GM21381 (cell line): Measurements from ENCODE around the gene FARP1.

Experiments used
- ATAC-seq: cut with Tn5 transposase; IDR thresholded peaks from one replicate; pipeline ENCODE4 v1.9.1; 2021; ENCODE audit warnings: mild to moderate bottlenecking, moderate library complexity; ENCODE audit not compliant: unreplicated experiment

Gene FARP1

DNA sequence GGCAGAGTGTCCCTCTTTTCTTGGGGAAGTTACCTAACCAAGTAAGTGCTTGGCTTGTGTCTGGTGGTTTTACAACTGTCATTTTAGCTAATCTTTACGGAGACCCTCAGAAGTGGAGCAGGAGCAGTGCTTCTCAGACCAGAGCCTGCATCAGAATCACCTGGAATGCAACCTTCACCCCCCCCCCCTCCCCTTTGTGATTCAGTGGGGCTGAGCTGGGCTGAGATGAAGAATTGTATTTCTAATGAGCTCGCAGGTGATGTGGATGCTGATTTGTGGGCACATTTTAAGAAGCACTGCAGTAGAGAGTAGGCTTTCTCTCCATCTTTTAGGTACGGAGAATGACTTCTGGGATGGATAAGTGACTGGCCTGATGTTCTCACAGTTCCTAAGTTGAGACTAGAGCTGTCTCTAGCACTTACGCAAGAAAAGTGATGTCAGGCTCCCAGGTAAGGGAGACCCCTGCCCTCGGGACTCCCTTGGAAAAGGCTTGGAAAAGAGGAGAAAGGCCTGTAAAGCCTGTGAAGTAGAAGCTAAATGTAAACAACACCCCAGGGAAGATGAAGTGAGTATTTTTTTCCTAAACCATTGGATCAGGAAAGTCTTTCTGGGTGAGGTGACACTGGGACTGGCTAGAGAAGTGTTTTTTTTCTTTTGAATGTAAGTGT, 57.5 kb downstream of the FARP1 start:
- no peak for ATAC-seq

DNA sequence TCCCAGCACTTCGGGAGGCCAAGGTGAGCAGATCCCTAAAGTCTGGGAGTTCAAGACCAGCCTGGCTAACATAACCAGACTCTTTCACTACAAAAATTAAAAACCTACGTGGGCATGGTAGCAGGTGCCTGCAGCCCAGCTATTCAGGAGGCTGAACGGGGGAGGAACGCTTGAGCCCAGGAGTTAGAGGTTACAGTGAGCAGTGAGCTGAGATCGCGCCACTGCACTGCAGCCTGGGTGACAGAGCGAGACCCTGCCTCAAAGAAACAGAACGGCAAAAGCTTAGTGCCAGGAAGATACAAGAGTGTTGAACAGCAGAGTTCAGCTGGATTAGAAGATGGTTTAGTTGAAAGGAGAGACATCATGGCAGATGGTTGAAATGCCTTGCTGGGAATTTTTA, 58.3 kb downstream of the FARP1 start:
- no peak for ATAC-seq

DNA sequence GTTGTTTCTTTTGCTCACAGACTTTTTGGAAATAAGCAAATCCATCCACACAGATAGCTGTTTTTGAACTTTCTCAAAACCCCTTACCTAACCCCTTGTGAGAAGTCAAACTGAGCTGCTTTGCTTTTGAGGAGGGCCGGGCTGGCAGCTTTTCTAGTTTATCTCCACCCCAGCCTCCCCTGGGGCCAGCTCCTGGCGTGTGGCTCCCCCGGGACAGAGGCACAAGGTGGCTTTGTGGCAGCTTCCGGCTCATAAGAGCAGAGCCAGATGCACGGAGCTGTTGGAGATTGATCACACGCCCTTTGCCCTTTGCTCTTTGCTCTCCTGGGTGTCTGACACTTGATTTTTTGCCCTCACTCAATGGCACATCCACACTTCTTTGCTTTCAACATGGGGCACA, 59.1 kb downstream of the FARP1 start:
- no peak for ATAC-seq

DNA sequence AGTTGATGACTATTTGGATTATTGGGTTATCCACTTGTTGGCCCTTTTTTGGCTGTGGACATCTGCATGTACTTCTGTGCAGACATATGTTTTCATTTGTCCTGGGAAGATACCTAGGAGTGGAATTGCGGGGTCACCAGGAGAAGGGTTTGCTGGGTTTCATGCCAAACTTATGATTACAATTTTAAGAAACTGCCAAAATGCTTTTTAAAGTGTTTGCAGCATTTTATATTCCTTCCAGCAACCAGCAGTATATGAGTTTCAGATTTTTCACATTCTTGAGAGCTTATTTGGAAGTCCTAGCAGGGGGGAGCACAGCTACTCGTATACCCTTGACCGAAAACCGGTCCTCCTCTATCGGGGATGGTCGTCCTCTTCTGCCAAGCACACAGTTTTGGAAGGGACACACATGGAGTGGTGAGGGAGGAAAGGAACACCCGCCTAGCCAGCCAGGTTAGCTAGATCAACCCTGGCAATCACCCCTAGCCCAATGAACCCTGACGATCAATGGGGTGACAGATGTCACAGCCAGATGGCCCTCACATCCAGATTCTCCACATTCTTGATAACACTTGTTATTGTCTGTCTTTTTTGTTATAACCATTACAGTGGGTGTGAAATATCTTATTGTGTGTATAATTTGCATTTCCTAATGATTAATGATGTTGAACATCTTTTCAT, 60.9 kb downstream of the FARP1 start:
- no peak for ATAC-seq

DNA sequence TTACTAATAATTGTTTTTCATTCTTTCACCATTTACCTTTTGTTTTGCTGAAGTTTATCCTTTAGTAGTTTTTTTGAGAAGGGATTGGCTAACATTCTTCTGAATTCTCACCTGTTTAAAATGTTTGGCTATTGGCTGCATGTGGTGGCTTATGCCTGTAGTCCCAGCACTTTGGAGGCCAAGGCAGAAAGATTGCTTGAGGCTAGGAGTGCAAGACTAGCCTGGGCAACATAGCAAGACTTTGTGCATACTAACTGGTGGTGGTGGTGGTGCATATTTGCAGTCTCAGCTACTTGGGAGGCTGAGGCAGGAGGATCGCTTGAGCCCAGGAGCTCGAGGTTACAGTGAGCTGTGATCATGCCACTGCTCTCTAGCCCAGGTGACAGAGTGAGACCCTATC, 61.7 kb downstream of the FARP1 start:
- ATAC-seq, result no peak

DNA sequence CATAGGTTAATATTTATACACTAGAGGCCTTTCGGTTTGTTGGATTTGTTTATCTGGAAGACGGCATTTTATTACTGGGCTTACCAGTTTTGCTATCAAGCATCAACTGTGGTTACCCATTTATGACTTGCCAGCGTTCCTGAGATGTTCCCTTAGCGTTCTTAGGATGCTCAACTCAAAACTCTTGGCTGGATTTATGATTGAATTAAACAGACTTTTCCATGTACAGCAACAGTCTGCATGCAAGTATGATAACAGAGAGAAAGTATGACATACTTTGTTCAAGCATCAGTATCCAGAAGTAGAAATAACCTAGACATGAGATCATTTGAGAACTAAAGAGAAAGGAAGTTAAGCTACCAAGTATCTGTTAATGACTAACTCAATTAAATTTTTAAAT, 64.1 kb downstream of the FARP1 start:
- no peak for ATAC-seq

DNA sequence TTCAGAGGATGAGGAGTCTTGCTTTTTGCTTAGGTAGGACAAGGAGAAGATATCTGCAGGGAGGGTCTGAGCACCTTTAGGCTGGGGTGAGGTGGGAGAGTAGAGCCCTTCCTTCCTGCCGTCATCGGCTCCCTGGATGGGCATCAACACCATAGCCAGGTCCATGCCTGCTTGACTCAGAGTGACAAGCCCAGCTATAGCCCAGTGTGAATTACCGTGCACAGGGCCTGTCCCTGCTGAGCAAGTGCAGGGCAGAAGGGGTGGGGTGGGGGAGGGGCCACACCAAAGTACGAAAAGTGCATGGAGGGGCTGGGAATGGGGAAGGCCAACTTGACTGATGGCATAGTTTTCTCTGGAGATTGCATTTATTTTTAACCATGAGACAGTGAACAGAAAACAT, 64.5 kb downstream of the FARP1 start:
- no peak for ATAC-seq

DNA sequence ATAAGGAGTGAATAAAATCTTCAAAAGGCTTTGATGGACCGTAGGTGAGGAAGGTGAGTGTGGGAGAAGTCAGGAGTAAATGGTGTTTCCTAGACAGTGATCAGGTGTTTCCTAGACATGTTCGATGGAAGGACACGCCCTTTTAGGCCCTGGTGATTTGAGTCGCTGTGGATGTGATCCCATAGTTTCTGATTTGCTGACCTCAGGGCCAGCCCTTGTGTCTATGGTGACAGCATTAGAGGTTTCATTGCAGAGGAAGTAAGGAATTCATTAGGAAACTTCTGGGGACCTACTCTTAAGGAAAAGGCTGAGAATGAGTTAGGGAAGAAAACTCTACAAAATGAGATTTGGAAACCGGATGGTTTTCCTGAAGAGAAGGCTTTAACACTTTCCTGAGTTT, 65.7 kb downstream of the FARP1 start:
- no peak for ATAC-seq

DNA sequence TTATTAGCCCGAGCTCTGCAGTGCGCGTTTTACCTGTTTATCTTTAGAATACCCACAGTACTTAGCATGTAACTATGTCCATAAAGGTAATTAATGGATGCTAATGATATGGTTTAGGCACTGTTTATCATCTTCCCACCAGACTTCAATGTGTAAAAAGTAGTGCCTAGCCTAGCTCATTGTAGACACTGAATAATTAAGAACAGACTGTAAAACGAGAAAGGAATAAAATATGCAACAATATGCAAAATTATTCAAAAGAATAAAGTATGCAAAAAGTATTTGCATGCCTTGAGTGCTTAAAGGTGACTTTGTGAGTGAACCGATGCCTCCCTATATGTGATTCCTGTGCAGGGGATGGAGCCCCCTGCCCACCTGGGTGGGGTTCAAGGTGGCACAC, 69.9 kb downstream of the FARP1 start:
- ATAC-seq, result no peak

DNA sequence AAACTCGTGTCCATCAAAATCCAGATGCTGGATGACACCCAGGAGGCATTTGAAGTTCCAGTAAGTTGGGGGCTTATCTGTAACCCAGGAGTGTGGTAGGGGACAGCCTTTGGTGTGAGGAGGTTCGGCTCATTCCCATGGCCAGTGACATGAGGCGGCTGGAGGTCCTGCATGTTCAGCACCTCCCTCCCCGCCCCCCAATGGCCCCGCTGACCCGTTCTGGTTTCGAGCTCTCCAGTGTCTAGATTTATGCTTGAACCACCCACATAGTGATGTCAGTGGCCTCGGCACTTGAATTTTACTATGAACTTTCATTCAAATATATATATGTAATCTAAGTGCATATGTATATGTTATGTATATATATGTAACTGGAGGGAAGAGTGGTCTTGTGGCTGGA, 70.5 kb downstream of the FARP1 start:
- no peak for ATAC-seq

DNA sequence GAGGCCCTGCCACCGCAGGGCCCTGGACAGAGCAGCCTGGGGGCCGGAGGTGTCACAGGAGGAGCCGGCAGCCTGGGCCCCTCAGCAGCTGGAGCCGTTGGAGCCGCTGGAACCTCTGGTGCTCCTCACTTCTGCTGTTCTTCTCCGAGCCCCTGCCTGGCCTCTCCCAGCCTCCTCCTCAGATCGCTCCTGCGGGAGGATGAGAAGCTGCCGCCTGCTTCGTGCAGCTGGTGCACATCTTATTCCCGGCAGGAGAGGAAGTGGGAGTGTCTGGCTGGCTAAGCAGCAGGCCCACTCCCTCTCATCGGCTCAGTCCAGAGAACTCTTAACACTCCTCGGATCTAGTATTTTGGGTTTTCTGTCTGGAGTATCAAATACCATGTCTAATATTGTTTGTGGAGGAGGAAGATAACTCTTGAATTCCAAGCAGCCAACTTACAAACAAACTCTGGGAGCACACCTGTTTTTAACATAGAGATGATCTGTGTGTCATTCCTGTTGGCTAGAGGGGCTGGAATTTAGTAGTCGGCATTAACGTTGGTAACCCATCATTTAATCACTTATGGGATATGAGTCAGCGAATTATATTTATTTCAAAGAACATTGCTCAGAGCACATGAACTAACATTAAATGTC, 71.2 kb downstream of the FARP1 start:
- ATAC-seq, result no peak

DNA sequence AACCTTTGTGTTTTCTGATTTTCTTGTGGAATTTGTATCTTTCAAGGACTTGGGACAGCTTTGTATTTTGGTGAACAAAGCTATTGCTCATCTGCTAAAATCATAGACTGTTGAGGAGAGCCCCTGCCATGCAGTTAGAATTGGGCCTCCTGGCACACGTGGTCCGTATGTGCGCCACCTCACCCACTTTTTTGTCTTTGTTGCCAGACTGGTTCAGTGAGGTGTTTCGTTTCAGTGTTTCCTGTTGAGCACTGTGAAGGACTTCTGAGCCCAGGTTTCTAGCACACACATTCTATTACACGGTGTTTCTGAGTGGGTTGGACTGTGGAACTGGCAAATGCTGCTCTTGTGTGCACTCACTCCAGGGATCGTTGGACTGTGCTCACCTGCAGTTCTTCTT, 71.8 kb downstream of the FARP1 start:
- ATAC-seq, result no peak

DNA sequence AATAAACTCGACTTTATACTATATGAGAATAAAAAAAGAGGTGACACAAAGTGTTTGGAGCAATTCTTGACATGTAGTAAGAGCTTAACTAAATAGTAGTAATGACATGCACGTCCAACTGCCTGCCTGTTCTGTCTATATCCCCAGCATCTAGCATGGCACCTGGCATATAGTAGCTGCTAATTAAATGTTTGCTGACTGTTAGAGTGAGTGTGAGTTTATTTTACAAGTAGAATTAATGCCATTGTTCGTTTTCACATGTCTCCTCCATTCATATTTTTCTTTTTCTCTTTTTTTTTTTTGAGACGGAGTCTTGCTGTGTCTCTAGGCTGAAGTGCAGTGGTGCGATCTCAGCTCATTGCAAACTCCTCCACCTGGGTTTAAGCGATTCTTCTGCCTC, 72.6 kb downstream of the FARP1 start:
- no peak for ATAC-seq

DNA sequence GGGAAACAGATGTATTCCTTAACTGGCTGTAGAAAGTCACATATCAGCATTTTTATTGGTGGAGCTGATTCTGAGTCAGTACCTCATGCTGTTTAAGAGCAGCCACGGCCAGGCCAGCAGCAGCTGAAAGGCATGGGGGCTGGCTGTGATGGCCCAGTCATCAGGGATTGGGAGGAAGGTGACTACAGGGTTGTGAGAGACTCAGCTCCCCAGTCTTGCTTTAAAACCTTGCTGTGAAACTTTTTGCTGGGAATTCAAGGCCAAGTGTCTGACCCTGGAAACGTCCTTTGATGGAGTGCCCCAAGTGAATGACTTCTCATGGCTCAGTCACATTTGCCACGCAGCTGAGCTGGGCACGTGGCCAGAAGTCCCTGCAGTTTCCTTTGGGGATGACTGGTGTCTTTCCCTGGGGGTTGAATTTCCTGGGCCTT, 73.3 kb downstream of the FARP1 start:
- no peak for ATAC-seq

DNA sequence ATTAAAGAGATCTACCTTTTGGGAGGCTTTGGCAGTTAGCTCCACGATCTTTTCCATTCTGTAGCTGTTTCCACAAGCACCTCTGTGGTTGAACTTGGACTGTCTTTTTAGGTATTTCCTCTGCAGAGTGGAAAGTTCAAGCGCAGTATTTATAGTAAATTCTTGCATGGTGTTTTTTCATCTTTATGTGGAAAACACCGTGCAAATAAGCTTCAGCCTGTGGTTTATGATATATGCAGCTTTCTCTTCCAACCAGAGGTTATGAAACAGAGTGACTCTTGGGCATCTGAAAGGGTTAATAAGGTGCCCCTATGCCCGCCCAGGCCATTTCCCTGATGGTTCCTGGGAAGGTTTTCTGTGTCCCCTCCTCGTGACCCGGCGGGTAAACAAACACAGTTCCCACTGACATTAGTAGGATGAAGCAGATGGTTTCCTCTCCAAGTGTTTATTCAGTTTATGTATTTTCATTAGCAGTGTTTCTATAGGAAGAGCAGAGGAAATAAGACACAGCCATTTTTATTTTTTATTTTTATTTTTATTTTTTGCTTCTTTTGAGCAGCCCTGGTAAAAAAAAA, 73.9 kb downstream of the FARP1 start:
- no peak for ATAC-seq

DNA sequence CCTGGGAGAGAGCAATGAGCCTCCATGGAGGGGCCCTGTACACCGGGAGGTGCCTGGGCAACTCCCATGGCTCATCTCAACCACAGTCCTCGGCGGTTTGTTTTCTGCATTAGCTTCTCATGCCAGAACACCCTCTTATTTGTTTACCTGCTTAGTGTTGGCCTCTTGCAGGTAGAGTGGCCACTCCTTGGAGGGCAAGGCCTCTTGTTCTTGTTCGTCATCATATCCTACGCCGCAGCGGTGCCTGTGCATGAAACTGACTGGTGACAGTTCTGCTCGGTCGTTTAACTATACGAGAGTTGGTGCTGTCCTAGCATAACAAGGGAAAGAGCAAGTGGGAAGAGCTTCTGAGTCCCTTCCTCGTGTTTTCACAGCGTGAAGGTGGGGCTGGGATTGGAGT, 74.7 kb downstream of the FARP1 start:
- ATAC-seq, result no peak

DNA sequence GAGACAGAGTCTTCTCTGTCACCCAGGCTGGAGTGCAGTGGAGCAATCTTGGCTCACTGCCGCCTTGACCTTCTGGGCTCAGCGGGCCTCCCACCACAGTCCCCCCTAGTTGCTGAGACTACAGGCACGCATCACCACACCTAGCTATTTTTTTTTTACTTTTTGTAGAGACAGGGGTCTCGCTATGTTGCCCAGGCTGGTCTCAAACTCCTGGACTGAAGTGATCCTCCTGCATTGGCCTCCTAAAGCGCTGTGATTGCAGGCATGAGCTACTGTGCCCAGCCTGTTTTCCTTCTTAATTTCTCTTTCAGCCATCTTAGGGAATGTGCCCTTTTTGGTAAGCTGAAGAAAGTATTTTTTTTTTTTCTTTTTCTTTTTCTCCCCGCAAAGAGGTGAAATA, 76.8 kb downstream of the FARP1 start:
- no peak for ATAC-seq

DNA sequence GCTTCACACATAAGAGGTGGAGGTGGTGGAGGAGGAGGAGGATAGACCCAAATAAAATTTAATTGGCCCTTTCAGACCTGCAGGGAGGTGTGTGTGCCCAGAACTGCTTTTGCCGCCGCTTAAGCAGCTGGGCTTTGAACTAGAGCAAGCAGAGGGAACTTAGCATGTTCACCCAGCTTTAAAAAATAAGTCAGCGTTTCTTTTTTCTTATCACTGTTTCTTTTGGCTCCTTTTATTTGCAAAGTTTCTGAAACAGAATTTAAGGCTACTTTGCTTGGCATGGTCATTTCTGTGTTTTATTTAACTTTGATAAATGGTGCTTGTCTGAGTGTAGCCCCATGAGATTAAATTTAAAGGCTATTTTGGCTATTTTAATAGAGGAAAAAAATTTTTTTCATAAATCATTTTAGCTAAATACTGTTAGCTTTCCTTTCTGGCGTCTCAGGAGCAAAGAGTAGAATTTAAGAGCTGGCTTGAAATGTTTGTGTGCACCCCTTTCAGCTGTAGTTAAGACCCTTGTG, 77.4 kb downstream of the FARP1 start:
- no peak for ATAC-seq

DNA sequence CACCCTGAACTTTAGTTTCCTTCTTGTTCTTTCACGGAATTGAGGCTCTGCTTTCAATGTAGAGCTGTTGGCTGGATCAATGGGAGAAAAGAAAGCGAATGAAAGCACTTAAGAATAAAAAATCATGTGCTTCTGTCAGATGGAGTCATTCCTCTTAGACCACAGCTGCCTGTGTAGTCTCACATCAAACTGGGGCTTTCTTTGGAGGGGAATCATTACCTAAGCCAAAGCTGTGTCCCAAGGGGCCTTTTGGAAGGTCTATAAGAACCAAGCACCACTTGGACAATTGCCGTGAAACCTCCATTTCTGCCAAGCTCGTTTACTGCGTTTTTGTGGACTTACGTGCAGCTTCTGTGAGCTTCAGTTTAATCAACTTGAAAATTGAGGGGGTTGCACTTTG, 78.3 kb downstream of the FARP1 start:
- no peak for ATAC-seq

DNA sequence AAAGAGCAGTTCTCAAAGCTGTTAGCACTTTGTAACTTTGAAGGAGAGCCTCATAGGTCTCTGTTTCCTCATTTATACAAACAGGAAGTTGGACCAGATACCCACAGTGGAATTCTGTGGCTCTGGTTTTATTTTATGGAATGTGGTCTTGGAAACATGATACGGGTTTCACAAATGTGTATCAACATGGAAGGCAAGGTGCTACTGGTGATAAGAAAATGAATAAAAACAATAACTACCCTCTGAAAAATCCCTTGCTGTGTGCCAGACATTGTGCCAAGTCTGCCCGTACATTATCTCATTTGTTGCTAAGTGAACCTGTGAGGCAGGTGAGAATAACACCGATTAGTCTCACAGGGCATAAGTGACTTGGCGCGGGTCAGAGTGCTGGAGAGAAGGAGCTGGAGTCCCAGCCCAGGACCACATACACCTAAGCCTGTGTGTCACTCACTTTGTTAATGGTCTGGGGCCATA, 79.2 kb downstream of the FARP1 start:
- no peak for ATAC-seq

DNA sequence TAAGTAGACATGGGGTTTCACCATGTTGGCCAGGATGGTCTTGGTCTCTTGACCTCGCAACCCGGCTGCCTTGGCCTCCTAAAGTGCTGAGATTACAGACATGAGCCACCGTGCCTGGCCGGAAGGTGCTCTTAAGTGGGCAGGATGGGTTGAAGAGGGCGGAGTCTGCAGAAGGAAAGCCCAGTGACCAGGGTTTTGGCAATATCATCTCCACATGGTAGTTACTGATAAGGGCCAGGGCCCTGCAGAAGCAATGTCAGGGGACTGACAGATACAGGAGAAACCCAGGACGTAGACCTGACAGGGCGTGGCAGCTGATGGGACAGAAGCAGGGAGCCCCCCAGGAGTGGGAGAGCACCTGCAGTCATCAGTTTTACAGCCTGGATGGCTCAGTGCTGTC, 79.9 kb downstream of the FARP1 start:
- no peak for ATAC-seq

DNA sequence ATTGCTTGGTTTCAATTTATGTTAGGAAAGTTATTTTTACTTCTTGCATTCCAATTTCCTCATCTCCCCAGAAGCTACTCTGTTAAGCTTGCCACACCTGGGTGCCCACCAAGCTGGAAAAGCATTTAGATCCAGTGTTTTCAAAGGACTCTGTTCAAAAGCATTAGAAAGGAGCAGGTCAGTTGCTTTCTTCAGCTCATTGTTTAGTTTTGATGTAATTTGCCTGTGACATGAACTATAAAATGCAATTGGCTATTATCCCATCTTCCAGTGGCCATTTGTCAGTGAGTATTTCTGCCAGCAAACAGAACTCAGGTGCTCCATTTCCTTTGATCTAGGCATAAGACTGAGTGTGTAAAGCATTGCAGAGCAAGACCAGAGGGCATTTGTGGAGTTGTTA, 80.8 kb downstream of the FARP1 start:
- no peak for ATAC-seq
